HL-60 (cell line): Measurements from ENCODE around the gene PAPPA2.

Experiments
- DNase-seq, 2 experiments: peaks; one replicate each; pipeline ENCODE4 v3.0.0-alpha.2; 2010 to 2020; ENCODE audit warnings: low read depth in 1 of 2, low spot score in 1 of 2
- H3K27ac ChIP-seq: fragments of 250-450 bp; sonication (Bioruptor Pico); replicated peaks from 2 replicates; pipeline ENCODE4 v1.5.1; 2020; ENCODE audit warnings: mild to moderate bottlenecking, moderate library complexity
- H3K27me3 ChIP-seq: fragments of 250-450 bp; sonication (Bioruptor Pico); 2 replicates; pipeline ENCODE4 v1.5.1; 2021; ENCODE audit warnings: mild to moderate bottlenecking, moderate library complexity; ENCODE audit not compliant: insufficient read depth, poor library complexity, severe bottlenecking
- H3K4me3 ChIP-seq: replicated peaks from 2 replicates; pipeline ENCODE4 v1.5.1; 2011; ENCODE audit warnings: mild to moderate bottlenecking, control low read depth, low read length; ENCODE audit not compliant: insufficient read depth
- GABPA ChIP-seq: IDR thresholded peaks from 2 replicates; pipeline ENCODE4 v1.6.1; 2012; ENCODE audit warnings: low read depth
- POLR2AphosphoS5 ChIP-seq: IDR thresholded peaks from 2 replicates; pipeline ENCODE4 v1.6.1; 2012; ENCODE audit warnings: low read depth
- SPI1 ChIP-seq: IDR thresholded peaks from 2 replicates; pipeline ENCODE4 v1.6.1; 2012; ENCODE audit warnings: low read depth, mild to moderate bottlenecking, borderline replicate concordance
- TF ChIP-seq, protein P1 (sequence below): IDR thresholded peaks from one replicate; pipeline ENCODE4 v1.5.1; 2011; ENCODE audit warnings: low read length, control low read depth, inconsistent platforms; ENCODE audit not compliant: insufficient read depth
- TF ChIP-seq, protein P2 (sequence below): IDR thresholded peaks from 2 replicates; pipeline ENCODE4 v1.6.1; 2012; ENCODE audit warnings: low read depth; ENCODE audit not compliant: insufficient replicate concordance

Gene PAPPA2

DNA sequence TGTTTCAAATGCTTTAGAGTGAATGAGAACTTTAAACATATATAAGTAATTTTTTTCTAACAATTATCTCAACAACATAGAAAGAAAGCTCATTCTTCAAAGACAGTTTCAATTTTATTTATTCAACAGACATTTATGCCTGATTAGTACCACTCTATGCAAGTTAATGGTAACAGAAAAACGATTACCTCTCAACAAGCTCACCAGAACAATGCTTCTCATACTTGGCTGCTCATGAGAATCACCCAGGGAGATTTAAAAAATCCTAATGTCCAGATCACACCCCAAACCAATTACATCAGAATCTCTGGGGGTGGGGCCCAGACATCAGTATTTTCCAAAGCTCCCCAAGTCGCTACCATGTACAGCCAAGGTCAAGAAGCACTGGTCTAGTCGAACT lies 312.4 kb downstream of the PAPPA2 start:
- peaks cover 2% of the 10 kb centered on the region for H3K27me3 ChIP-seq
- TF ChIP-seq, protein P1, sequence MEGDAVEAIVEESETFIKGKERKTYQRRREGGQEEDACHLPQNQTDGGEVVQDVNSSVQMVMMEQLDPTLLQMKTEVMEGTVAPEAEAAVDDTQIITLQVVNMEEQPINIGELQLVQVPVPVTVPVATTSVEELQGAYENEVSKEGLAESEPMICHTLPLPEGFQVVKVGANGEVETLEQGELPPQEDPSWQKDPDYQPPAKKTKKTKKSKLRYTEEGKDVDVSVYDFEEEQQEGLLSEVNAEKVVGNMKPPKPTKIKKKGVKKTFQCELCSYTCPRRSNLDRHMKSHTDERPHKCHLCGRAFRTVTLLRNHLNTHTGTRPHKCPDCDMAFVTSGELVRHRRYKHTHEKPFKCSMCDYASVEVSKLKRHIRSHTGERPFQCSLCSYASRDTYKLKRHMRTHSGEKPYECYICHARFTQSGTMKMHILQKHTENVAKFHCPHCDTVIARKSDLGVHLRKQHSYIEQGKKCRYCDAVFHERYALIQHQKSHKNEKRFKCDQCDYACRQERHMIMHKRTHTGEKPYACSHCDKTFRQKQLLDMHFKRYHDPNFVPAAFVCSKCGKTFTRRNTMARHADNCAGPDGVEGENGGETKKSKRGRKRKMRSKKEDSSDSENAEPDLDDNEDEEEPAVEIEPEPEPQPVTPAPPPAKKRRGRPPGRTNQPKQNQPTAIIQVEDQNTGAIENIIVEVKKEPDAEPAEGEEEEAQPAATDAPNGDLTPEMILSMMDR = no peak
- TF ChIP-seq SPI1 = no peak
- no peak for TF ChIP-seq POLR2AphosphoS5
- TF ChIP-seq, protein P2, sequence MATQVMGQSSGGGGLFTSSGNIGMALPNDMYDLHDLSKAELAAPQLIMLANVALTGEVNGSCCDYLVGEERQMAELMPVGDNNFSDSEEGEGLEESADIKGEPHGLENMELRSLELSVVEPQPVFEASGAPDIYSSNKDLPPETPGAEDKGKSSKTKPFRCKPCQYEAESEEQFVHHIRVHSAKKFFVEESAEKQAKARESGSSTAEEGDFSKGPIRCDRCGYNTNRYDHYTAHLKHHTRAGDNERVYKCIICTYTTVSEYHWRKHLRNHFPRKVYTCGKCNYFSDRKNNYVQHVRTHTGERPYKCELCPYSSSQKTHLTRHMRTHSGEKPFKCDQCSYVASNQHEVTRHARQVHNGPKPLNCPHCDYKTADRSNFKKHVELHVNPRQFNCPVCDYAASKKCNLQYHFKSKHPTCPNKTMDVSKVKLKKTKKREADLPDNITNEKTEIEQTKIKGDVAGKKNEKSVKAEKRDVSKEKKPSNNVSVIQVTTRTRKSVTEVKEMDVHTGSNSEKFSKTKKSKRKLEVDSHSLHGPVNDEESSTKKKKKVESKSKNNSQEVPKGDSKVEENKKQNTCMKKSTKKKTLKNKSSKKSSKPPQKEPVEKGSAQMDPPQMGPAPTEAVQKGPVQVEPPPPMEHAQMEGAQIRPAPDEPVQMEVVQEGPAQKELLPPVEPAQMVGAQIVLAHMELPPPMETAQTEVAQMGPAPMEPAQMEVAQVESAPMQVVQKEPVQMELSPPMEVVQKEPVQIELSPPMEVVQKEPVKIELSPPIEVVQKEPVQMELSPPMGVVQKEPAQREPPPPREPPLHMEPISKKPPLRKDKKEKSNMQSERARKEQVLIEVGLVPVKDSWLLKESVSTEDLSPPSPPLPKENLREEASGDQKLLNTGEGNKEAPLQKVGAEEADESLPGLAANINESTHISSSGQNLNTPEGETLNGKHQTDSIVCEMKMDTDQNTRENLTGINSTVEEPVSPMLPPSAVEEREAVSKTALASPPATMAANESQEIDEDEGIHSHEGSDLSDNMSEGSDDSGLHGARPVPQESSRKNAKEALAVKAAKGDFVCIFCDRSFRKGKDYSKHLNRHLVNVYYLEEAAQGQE = no peak
- no peak overlapping the region for H3K4me3 ChIP-seq
- H3K27ac ChIP-seq = no peak overlapping the region
- no peak for DNase-seq

DNA sequence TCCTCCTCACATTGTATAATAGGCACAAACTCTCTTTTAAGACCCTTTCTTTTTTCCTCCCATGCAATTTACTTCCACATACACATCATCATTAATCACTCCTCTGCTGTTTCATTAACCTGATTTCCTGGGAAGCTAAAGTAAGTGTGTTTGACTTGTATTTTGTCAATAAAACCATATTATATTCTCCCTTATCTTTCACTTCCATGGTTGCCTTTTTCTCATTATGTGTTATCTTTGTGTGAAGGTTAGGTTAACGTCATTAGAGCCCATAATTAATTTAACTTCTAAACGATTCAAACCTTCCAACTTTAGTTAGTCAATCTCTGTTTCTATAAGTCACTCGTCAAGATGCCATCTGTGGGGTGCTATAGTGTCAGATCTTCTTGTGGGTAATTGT lies 313.0 kb downstream of the PAPPA2 start:
- Histone ChIP-seq H3K27me3 (peaks cover 2% of the 10 kb centered on the region), H3K4me3 (no peak overlapping the region), H3K27ac (no peak overlapping the region)
- TF ChIP-seq, protein P2 = no peak
- TF ChIP-seq SPI1 = no peak
- TF ChIP-seq POLR2AphosphoS5 = no peak
- TF ChIP-seq, protein P1 = no peak
- no peak for TF ChIP-seq GABPA
- DNase-seq = no peak

DNA sequence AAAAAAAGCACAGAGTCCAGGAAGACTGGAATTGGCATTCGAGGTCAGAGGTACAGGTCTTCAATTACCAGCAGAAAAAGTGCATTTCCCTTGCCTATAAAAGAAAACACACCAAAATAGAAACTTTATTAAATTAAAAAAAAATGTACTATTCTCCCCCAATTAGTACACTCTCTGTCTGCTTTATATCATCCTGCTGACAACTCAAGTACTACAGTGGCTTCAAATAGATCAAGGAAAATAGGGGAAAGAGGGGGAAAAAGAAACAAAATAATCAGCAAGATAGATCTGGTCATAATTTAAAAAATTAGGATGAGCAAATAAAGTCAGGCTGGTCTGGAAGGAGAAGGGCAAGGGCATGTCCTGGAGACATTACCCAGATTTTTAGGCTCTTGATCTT lies 315.1 kb downstream of the PAPPA2 start:
- H3K4me3 ChIP-seq = no peak overlapping the region
- DNase-seq = no peak
- H3K27me3 ChIP-seq = peaks cover 2% of the 10 kb centered on the region
- no peak overlapping the region for H3K27ac ChIP-seq
- TF ChIP-seq, protein P1 = no peak
- TF ChIP-seq GABPA (no peak), POLR2AphosphoS5 (no peak), SPI1 (no peak)
- TF ChIP-seq, protein P2 = no peak
